IMR-90 (cell line): Measurements from ENCODE around the gene ZNF415. TPM values are rescaled to one million over a fixed set of nuclear protein-coding genes. Genes with fewer than 3 reads are reported as not detected.

Source experiments
- ATAC-seq: fragments of 200-7000 bp; cut with Tn5 transposase; 2 replicates; pipeline ENCODE4 v1.9.1; 2020; ENCODE audit warnings: low read depth, mild to moderate bottlenecking, moderate library complexity
- BruUV-seq: library from RNA; stranded (reverse); fragments of 400-500 nt; replicated peaks from 2 replicates; lab custom pipeline; 2021; lab: Mats Ljungman, UMichigan
- CTCF ChIA-PET: fragments of 300-600 bp; formaldehyde crosslinking; extraction: SDS; loops from one replicate; lab custom pipeline; 2021; ENCODE audit warnings: antibody characterized with exemption; lab: Yijun Ruan, JAX
- POLR2A ChIA-PET: fragments of 300-600 bp; sonication (Branson Sonifier 250); formaldehyde crosslinking; loops from one replicate; lab custom pipeline; 2022; ENCODE audit warnings: antibody characterized with exemption; ENCODE audit not compliant: unreplicated experiment; lab: Charles Lee
- DNase-seq: peaks from one replicate; pipeline ENCODE4 v3.0.0; 2013
- H2AFZ ChIP-seq: replicated peaks from 2 replicates; pipeline ENCODE3; 2013; ENCODE audit warnings: low read length, mild to moderate bottlenecking; ENCODE audit not compliant: poor library complexity
- H2AK5ac ChIP-seq: 2 replicates; pipeline ENCODE4 v1.6.1; 2013; ENCODE audit warnings: low read depth, low read length, inconsistent platforms
- H2AK9ac ChIP-seq: replicated peaks from 2 replicates; pipeline ENCODE3; 2013; ENCODE audit warnings: mild to moderate bottlenecking, low read depth, low read length, moderate library complexity; ENCODE audit not compliant: poor library complexity
- H2BK120ac ChIP-seq: 2 replicates; pipeline ENCODE4 v1.6.1; 2013; ENCODE audit warnings: low read depth, low read length, inconsistent platforms
- H2BK15ac ChIP-seq: 3 replicates; pipeline ENCODE4 v1.6.1; 2013; ENCODE audit warnings: low read depth, low read length, inconsistent platforms
- H2BK20ac ChIP-seq: 2 replicates; pipeline ENCODE4 v1.6.1; 2013; ENCODE audit warnings: low read depth, mild to moderate bottlenecking, inconsistent platforms, low read length, moderate library complexity
- H2BK5ac ChIP-seq: 2 replicates; pipeline ENCODE4 v1.6.1; 2013; ENCODE audit warnings: mild to moderate bottlenecking, low read depth, low read length, inconsistent platforms; ENCODE audit not compliant: poor library complexity, severe bottlenecking
- H3K14ac ChIP-seq: replicated peaks from 2 replicates; pipeline ENCODE4 v1.6.1; 2013; ENCODE audit warnings: low read depth, low read length, inconsistent platforms
- H3K18ac ChIP-seq: 2 replicates; pipeline ENCODE4 v1.6.1; 2013; ENCODE audit warnings: low read depth, low read length, control low read depth
- H3K23ac ChIP-seq: 2 replicates; pipeline ENCODE4 v1.6.1; 2013; ENCODE audit warnings: low read depth, low read length, inconsistent platforms
- H3K27ac ChIP-seq: 2 replicates; pipeline ENCODE4 v1.5.1; 2013; ENCODE audit warnings: mild to moderate bottlenecking, control low read depth, low read length; ENCODE audit not compliant: insufficient read depth
- H3K27me3 ChIP-seq: 2 replicates; pipeline ENCODE4 v1.6.1; 2013; ENCODE audit warnings: low read length; ENCODE audit not compliant: control insufficient read depth, insufficient read depth
- H3K36me3 ChIP-seq: 2 replicates; pipeline ENCODE4 v1.6.1; 2013; ENCODE audit warnings: low read length, mixed read lengths; ENCODE audit not compliant: control insufficient read depth, insufficient read depth
- H3K4ac ChIP-seq: 2 replicates; pipeline ENCODE4 v1.6.1; 2013; ENCODE audit warnings: low read depth, low read length, inconsistent platforms
- H3K4me1 ChIP-seq: 2 replicates; pipeline ENCODE4 v1.6.1; 2013; ENCODE audit warnings: low read length, mixed read lengths; ENCODE audit not compliant: control insufficient read depth, insufficient read depth
- H3K4me2 ChIP-seq: 2 replicates; pipeline ENCODE4 v1.6.1; 2013; ENCODE audit warnings: low read depth, mild to moderate bottlenecking, control low read depth, low read length, moderate library complexity
- H3K4me3 ChIP-seq: 2 replicates; pipeline ENCODE4 v1.5.1; 2013; ENCODE audit warnings: low read depth, mild to moderate bottlenecking, control low read depth, low read length, moderate library complexity; ENCODE audit not compliant: insufficient read depth
- H3K56ac ChIP-seq: 2 replicates; pipeline ENCODE4 v1.6.1; 2013; ENCODE audit warnings: low read length, inconsistent platforms; ENCODE audit not compliant: insufficient read depth; ENCODE audit errors: extremely low read depth
- H3K79me1 ChIP-seq, 2 experiments: 2 replicates each; pipeline ENCODE4 v1.6.1; 2013; ENCODE audit warnings: low read length in 2 of 2, inconsistent platforms in 1 of 2, low read depth in 1 of 2
- H3K9ac ChIP-seq: 2 replicates; pipeline ENCODE4 v1.6.1; 2013; ENCODE audit warnings: low read depth, low read length, control low read depth
- H3K9me1 ChIP-seq: 2 replicates; pipeline ENCODE4 v1.6.1; 2013; ENCODE audit warnings: low read length, inconsistent platforms; ENCODE audit not compliant: insufficient read depth
- H3K9me3 ChIP-seq: 2 replicates; pipeline ENCODE4 v1.6.1; 2013; ENCODE audit warnings: low read length; ENCODE audit not compliant: control insufficient read depth, insufficient read depth
- H4K20me1 ChIP-seq: 2 replicates; pipeline ENCODE4 v1.6.1; 2013; ENCODE audit warnings: low read length, inconsistent platforms; ENCODE audit not compliant: insufficient read depth
- H4K5ac ChIP-seq: 2 replicates; pipeline ENCODE4 v1.6.1; 2013; ENCODE audit warnings: mild to moderate bottlenecking, low read depth, low read length, control low read depth
- H4K8ac ChIP-seq, 2 experiments: 2 replicates each; pipeline ENCODE4 v1.6.1; 2013; ENCODE audit warnings: low read depth in 2 of 2, low read length in 2 of 2, control low read depth in 1 of 2, inconsistent platforms in 1 of 2
- H4K91ac ChIP-seq: 2 replicates; pipeline ENCODE4 v1.6.1; 2013; ENCODE audit warnings: low read depth, low read length, inconsistent platforms; ENCODE audit not compliant: insufficient read depth
- MAFK ChIP-seq: IDR thresholded peaks from 2 replicates; pipeline ENCODE4 v1.6.1; 2012; ENCODE audit warnings: low read depth, low read length, improper control_type of control experiment
- RAD21 ChIP-seq: IDR thresholded peaks from 2 replicates; pipeline ENCODE4 v1.6.1; 2012; ENCODE audit warnings: low read length, improper control_type of control experiment
- WGBS, 2 experiments: methylation state at CpG; one replicate each; pipeline versions ENCODE4 v1.1.5 to v1.1.7; 2013; ENCODE audit warnings: missing lambda C conversion rate in 2 of 2; ENCODE audit not compliant: insufficient read length in 1 of 2; ENCODE audit errors: extremely low coverage in 2 of 2; 5-methylcytosine and 5-hydroxymethylcytosine counted together
- dilution Hi-C: fragments of 300-500 bp; cut with HindIII; formaldehyde crosslinking; loops from one replicate; pipeline ENCODE4 v1.14.3; 2018; ENCODE audit warnings: low sequenced_read_pairs; ENCODE audit not compliant: unreplicated experiment
- in situ Hi-C: fragments of 300-500 bp; cut with MboI; formaldehyde crosslinking; loops from 3 replicates; pipeline ENCODE4 v1.14.3; 2019; ENCODE audit warnings: low sequenced_read_pairs, inconsistent platforms, mixed read lengths
- intact Hi-C: fragments of 100-400 bp; cut with micrococcal nuclease; formaldehyde crosslinking; loops from 2 replicates; pipeline ENCODE4 v1.10.0; 2022
- polyA plus RNA-seq, 3 experiments: library from polyadenylated mRNA; depleted of rRNA; stranded (reverse); fragments of >200 nt; gene quantifications; 2 replicates each; pipeline ENCODE4 v1.2.3, GENCODE V29; 2012; ENCODE audit warnings: low replicate concordance in 1 of 3
- total RNA-seq: library from RNA; depleted of rRNA; stranded (reverse); fragments of >200 nt; gene quantifications from 2 replicates; pipeline ENCODE4 v1.2.3, GENCODE V29; 2012

The ZNF415 gene
- total and polyA plus RNA-seq, 2 of the 4 experiments (the other 2 are of a cell fraction): 4.2 to 7.7 TPM

DNA sequence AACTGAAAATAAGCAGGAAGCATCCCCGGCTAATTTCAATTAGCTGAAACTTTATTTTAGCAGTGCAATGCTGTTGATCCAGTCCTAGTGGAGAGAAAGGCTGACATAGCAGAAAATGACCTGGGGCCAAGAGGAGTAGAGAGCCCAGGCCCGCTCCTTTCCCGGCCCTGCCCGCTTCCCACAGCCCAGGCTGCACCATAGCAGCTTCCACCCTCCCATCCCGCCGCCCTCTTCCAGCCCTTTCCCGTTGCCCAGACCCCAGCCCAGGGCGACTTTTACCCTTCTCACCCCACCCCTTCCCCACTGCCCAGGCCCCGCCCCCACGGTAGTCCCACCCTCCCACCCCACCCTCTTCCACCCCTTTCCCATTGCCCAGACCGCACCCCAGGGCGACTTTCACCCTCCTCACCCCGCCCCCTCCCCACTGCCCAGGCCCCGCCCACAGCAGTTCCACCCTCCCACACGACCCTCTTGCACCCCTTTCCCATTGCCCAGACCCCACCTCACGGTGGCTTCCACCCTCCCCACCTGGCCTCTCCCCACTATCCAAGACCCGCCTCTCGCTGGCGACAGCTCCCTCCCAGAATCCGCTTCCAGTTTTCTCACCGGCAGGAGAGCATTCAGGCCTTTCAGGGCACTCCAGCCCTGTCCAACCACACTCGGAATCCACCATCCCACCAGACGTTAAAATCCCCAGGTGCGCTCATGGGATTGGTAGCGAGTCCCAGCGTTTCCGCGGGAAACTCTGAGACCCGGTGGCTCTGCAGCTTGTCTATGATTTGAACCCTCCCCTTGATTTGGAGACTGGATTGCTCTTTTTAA, 37.7 kb downstream of the ZNF415 start:
- Histone ChIP-seq H2BK120ac (no peak overlapping the region), H3K79me1 (peaks cover 22 to 42% of the 10 kb centered on the region in 2 experiments), H3K9me1 (no peaks in the 10 kb centered on the region), H2BK15ac (no peak overlapping the region), H3K4ac (no peak overlapping the region), H3K23ac (no peak overlapping the region), H3K4me1 (no peaks in the 10 kb centered on the region), H3K27me3 (no peaks in the 10 kb centered on the region), H3K9ac (no peak overlapping the region), H3K36me3 (peaks cover 40% of the 10 kb centered on the region), H2BK5ac (no peak overlapping the region), H3K4me2 (no peak overlapping the region), H2AK5ac (no peak overlapping the region), H4K91ac (no peak overlapping the region), H4K8ac (no peak overlapping the region), H2AK9ac (no peak overlapping the region), H4K20me1 (peaks cover 19% of the 10 kb centered on the region), H3K14ac (no peak overlapping the region), H3K18ac (no peak overlapping the region), H3K9me3 (no peaks in the 10 kb centered on the region), H2BK20ac (no peak overlapping the region), H3K27ac (no peak overlapping the region), H4K5ac (no peak overlapping the region), H3K56ac (no peak overlapping the region), H2AFZ (no peak overlapping the region), H3K4me3 (no peak overlapping the region)
- in situ Hi-C loops: no loop called here
- ChIA-PET POLR2A (no interaction called here), CTCF (no interaction called here)
- BruUV-seq: no TSS peak
- intact Hi-C loops: no loop called here
- no peak for TF ChIP-seq RAD21
- TF ChIP-seq MAFK: peak; percentile 74
- DNase-seq: no peak
- dilution Hi-C loops: no loop called here
- no peak for ATAC-seq
- 78% methylated on average over 5 of the region's 29 CpGs; no CpG with 5 or more reads in 1 of the 2 experiments for WGBS, 2 experiments
